ENCODE results near the gene TOB1.
A peak's percentile ranks its signal among the peaks of the same experiment; 100 is the strongest.

Gene TOB1

DNA sequence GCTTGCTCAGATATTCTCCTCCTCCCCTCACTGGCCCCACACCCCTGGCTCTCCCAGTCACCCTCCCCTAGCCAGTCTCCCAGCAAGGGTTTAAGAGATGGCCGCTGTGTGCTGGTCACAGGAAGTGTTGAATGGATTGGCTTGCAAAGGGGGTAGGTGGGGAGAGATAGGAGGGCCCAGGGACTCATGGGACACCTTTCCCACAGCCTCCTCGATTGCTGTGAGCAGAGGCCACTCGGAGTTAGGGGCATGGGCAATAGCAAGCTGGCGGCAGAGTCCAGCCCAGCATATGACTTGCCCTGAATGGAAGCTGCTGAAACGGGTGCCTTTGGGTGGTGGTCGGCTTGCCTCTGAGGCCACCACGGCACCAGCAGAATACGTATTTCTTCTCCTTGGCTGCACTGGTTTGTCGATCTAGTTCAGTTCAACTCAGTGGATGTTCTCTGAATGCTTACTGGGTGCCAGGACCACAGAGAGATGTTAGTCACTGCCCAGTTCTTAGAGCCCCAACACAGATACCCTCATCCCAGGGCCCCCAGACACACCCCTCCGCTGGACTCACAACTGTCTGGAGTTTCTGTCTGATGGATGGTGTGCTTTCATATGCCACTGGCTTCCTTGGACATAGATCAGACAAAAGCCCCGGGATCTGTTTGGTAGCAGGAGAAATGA, 24.7 kb downstream of the TOB1 start:
- TF ChIP-seq CTCF (IDR thresholded peaks at IDR 0.05; ENCODE audit: low read depth, low read length): no peak
- Histone ChIP-seq H3K4me3 (ENCODE audit: low read depth, low read length) (no peak overlapping the region), H3K27ac (peak overlapping the region; percentile 35), H3K36me3 (no peaks in the 10 kb centered on the region; the same call in 1 of the 2 replicates), H3K9me3 (ENCODE audit: severe bottlenecking) (no peaks in the 10 kb centered on the region), H3K27me3 (ENCODE audit: insufficient read depth, low read depth, severe bottlenecking) (no peaks in the 10 kb centered on the region)
- DNase-seq: no peak

- TF ChIP-seq CTCF (IDR thresholded peaks at IDR 0.05; ENCODE audit: low read depth, low read length): no peak
Observed at GRCh38 chr17:50840311-50840851, 25.8 kb downstream of the TOB1 start.

GRCh38 chr17:50839591-50840310, 26.4 kb downstream of the TOB1 start:
- Histone ChIP-seq H3K27ac (peak overlapping the region; percentile 30; the same call in 1 of the 2 replicates), H3K4me3 (ENCODE audit: low read depth, low read length) (no peak overlapping the region), H3K9me3 (ENCODE audit: severe bottlenecking) (no peaks in the 10 kb centered on the region), H3K27me3 (ENCODE audit: insufficient read depth, low read depth, severe bottlenecking) (no peaks in the 10 kb centered on the region), H3K36me3 (no peaks in the 10 kb centered on the region; the same call in 1 of the 2 replicates)
- no peak for TF ChIP-seq CTCF (IDR thresholded peaks at IDR 0.05; ENCODE audit: low read depth, low read length)
- no peak for DNase-seq

More at GRCh38 chr17:50840311-50840851, 25.8 kb downstream of the TOB1 start:
- H3K27ac ChIP-seq: peak overlapping the region; percentile 30
- no peaks in the 10 kb centered on the region for H3K9me3 ChIP-seq (ENCODE audit: severe bottlenecking)
- DNase-seq: no peak
- H3K36me3 ChIP-seq: no peaks in the 10 kb centered on the region; the same call in 1 of the 2 replicates
- H3K4me3 ChIP-seq (ENCODE audit: low read depth, low read length): no peak overlapping the region
- no peaks in the 10 kb centered on the region for H3K27me3 ChIP-seq (ENCODE audit: insufficient read depth, low read depth, severe bottlenecking)

DNA sequence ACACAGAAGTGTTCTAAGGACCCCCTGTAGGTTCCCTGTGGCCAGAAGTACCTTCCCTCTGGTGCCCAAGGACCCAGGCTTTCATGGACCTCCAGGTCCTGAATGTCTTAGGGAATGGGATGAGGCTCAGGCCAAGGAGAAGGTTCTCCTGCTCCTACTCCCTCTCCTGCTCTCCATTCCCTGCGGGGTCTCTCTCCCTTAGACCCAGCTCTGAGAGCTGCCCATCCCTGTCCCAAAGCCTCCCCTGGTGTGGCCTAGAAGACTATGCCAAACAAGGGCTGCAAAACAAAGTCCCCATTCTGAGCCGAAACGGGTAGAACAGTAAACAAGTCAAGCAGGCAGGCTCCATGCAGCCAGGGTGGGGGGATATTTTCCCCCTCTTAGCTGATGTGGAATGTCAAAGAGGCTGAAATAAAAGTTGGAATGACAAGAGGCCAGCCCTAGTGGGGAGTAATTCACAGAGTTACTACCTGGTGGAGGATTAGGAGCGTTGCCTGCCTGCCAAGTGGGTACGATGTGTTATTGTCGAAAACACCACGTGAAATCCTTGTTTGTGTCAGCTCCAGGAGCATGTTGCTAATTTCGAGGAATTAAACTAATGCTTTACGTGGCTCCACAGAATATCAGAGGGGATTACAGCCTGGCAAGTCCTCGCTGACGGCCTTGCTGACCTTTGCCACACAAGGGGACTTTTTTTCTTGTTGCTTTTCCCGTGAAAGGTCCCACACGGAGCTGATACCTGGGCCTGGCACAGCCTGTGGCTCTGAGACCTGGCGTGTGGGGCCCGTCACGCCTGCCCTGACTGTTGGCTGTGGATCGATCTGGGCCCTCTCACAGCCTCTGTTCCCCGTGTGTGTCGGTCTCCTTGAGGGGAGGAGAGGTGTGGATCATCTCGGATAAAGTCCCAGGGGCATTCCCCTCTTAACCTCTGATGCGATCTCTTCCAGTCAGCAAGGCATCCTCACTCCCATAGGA, 27.9 kb downstream of the TOB1 start:
- DNase-seq: peak; percentile 53
- no peak for TF ChIP-seq CTCF (IDR thresholded peaks at IDR 0.05; ENCODE audit: low read depth, low read length)
- no peaks in the 10 kb centered on the region for H3K27me3 ChIP-seq (ENCODE audit: insufficient read depth, low read depth, severe bottlenecking)
- peak overlapping the region; percentile 78 for H3K27ac ChIP-seq
- H3K9me3 ChIP-seq (ENCODE audit: severe bottlenecking): no peaks in the 10 kb centered on the region
- H3K4me3 ChIP-seq (ENCODE audit: low read depth, low read length): no peak overlapping the region
- H3K36me3 ChIP-seq: no peaks in the 10 kb centered on the region; the same call in 1 of the 2 replicates

- Histone ChIP-seq H3K4me3 (ENCODE audit: low read depth, low read length) (no peak overlapping the region), H3K27me3 (ENCODE audit: insufficient read depth, low read depth, severe bottlenecking) (no peaks in the 10 kb centered on the region), H3K36me3 (no peaks in the 10 kb centered on the region; the same call in 1 of the 2 replicates), H3K27ac (peak overlapping the region; percentile 78), H3K9me3 (ENCODE audit: severe bottlenecking) (no peaks in the 10 kb centered on the region)
- no peak for DNase-seq
- TF ChIP-seq CTCF (IDR thresholded peaks at IDR 0.05; ENCODE audit: low read depth, low read length): no peak
Observed at GRCh38 chr17:50837286-50837979, 28.7 kb downstream of the TOB1 start.
